A549 (cell line): Measurements from ENCODE around the gene ARF1. TPM values are rescaled to one million over a fixed set of nuclear protein-coding genes. Genes with fewer than 3 reads are reported as not detected.
A peak's percentile ranks its signal among the peaks of the same experiment; 100 is the strongest.

Source experiments
- ATAC-seq, 2 experiments: fragments of 200-7000 bp in 1 of 2; fragments of >200 bp in 1 of 2; cut with Nextera tagmentation in 1 of 2; cut with Tn5 transposase in 1 of 2; 3 replicates each; pipeline versions ENCODE4 v1.8.0 to v1.9.1; 2018 to 2020; ENCODE audit warnings: mild to moderate bottlenecking in 1 of 2, moderate library complexity in 1 of 2
- CTCF ChIA-PET: fragments of 300-600 bp; sonication (Branson Sonifier 250); formaldehyde crosslinking; extraction: SDS; loops from one replicate; lab custom pipeline; 2021; ENCODE audit warnings: antibody characterized with exemption, inconsistent platforms; lab: Yijun Ruan, JAX
- POLR2A ChIA-PET: fragments of 350-600 bp; formaldehyde crosslinking; extraction: SDS; loops from one replicate; lab custom pipeline; 2021; ENCODE audit warnings: antibody characterized with exemption, inconsistent platforms; lab: Yijun Ruan, JAX
- DNase-seq, 2 experiments: peaks; one replicate each; pipeline versions ENCODE4 v3.0.0 to v3.0.0-alpha.2; 2011 to 2016; ENCODE audit warnings: low read depth in 1 of 2, low spot score in 1 of 2
- FAIRE-seq: peaks from 2 replicates; lab custom pipeline; 2011; peaks lifted over from hg19 to GRCh38; lab: Jason Lieb, UNC
- H3K27ac ChIP-seq, 2 experiments: fragments of >200 bp; sonication (Bioruptor Twin); formaldehyde crosslinking; 3 replicates each; pipeline ENCODE4 v1.5.1; 2016 to 2017
- H3K4me1 ChIP-seq: fragments of >200 bp; sonication (Bioruptor Twin); formaldehyde crosslinking; 3 replicates; pipeline ENCODE4 v1.6.1; 2016
- H3K4me2 ChIP-seq: fragments of >200 bp; sonication (Bioruptor Twin); formaldehyde crosslinking; 3 replicates; pipeline ENCODE4 v1.6.1; 2016
- H3K4me3 ChIP-seq: fragments of >200 bp; sonication (Bioruptor Twin); formaldehyde crosslinking; 3 replicates; pipeline ENCODE4 v1.5.1; 2016
- H3K9me3 ChIP-seq: fragments of >200 bp; sonication (Bioruptor Twin); formaldehyde crosslinking; 3 replicates; pipeline ENCODE4 v1.6.1; 2016
- BHLHE40 ChIP-seq: IDR thresholded peaks from 2 replicates; pipeline ENCODE4 v1.6.1; 2012; ENCODE audit warnings: low read depth, low read length, inconsistent platforms
- CBX2 ChIP-seq: fragments of 200-600 bp; sonication (generic); IDR thresholded peaks from 2 replicates; pipeline ENCODE4 v1.6.1; 2016; ENCODE audit warnings: low read depth, mild to moderate bottlenecking, borderline replicate concordance
- CBX8 ChIP-seq: fragments of 200-600 bp; sonication (generic); IDR thresholded peaks from 2 replicates; pipeline ENCODE4 v1.6.1; 2016
- ESRRA ChIP-seq: fragments of 150-350 bp; IDR thresholded peaks from 2 replicates; pipeline ENCODE4 v1.6.1; 2014; ENCODE audit warnings: mild to moderate bottlenecking, low read length, borderline replicate concordance
- FOXS1 ChIP-seq: fragments of 250-450 bp; sonication (Bioruptor Pico); IDR thresholded peaks from 2 replicates; pipeline ENCODE4 v1.5.0; 2020; ENCODE audit warnings: mild to moderate bottlenecking, moderate library complexity
- HOXB13 ChIP-seq: fragments of 250-450 bp; sonication (Bioruptor Pico); IDR thresholded peaks from 2 replicates; pipeline ENCODE4 v1.5.0; 2020; ENCODE audit warnings: low read depth, mild to moderate bottlenecking, moderate library complexity
- MYC ChIP-seq: IDR thresholded peaks from 2 replicates; pipeline ENCODE4 v1.6.1; 2012; ENCODE audit warnings: mild to moderate bottlenecking, inconsistent platforms, low read length, improper control_type of control experiment, borderline replicate concordance
- NFE2L2 ChIP-seq: fragments of 150-350 bp; conservative IDR thresholded peaks from 2 replicates; pipeline ENCODE4 v1.6.1; 2014; ENCODE audit warnings: low read length
- NPAS2 ChIP-seq: fragments of 250-450 bp; sonication (Bioruptor Pico); IDR thresholded peaks from 2 replicates; pipeline ENCODE4 v1.8.0; 2022; ENCODE audit warnings: mild to moderate bottlenecking, moderate library complexity, borderline replicate concordance
- NR3C1 ChIP-seq: fragments of >200 bp; sonication (Bioruptor Twin); formaldehyde crosslinking; IDR thresholded peaks from 3 replicates; pipeline ENCODE4 v1.6.1; 2017
- PHF8 ChIP-seq: fragments of 200-600 bp; sonication (generic); IDR thresholded peaks from 2 replicates; pipeline ENCODE4 v1.6.1; 2016; ENCODE audit warnings: low read depth, mild to moderate bottlenecking, antibody characterized with exemption, moderate library complexity, borderline replicate concordance
- POLR2A ChIP-seq: IDR thresholded peaks from 2 replicates; pipeline ENCODE4 v1.6.1; 2012; ENCODE audit warnings: mild to moderate bottlenecking, low read length
- RFX5 ChIP-seq: fragments of 450-650 bp; IDR thresholded peaks from 2 replicates; pipeline ENCODE4 v1.7.1; 2014; ENCODE audit warnings: antibody characterized with exemption, mild to moderate bottlenecking, moderate library complexity
- ZNF302 ChIP-seq: fragments of 250-450 bp; sonication (Bioruptor Pico); IDR thresholded peaks from 2 replicates; pipeline ENCODE4 v1.9.0; 2021; ENCODE audit warnings: inconsistent platforms, mild to moderate bottlenecking, moderate library complexity
- ZSCAN20 ChIP-seq: fragments of 250-450 bp; sonication (Bioruptor Pico); IDR thresholded peaks from 2 replicates; pipeline ENCODE4 v1.8.0; 2022; ENCODE audit warnings: mild to moderate bottlenecking, moderate library complexity
- WGBS: methylation state at CpG from one replicate; pipeline ENCODE4 v1.1.6; 2017; ENCODE audit errors: missing lambda C conversion rate; 5-methylcytosine and 5-hydroxymethylcytosine counted together
- polyA plus RNA-seq, 4 experiments: library from polyadenylated mRNA; depleted of rRNA in 3 of 4; stranded (reverse); fragments of >200 nt; fragmentation: RNase III in 1 of 4; extraction: RNeasy Plus Mini Kit Qiagen cat#74134 plus additional on column Dnase treatment in 1 of 4; gene quantifications; 2 replicates in 3 of 4; 3 replicates in 1 of 4; pipeline ENCODE4 v1.2.3, GENCODE V29; 2011 to 2017
- TF ChIP-seq, protein P1 (sequence below): fragments of 200-600 bp; sonication (generic); IDR thresholded peaks from 2 replicates; pipeline ENCODE4 v1.6.1; 2016; ENCODE audit warnings: antibody characterized with exemption, mild to moderate bottlenecking, moderate library complexity
- TF ChIP-seq, protein P2 (sequence below): IDR thresholded peaks from 2 replicates; pipeline ENCODE4 v1.6.1; 2012; ENCODE audit warnings: low read depth, borderline replicate concordance
- TF ChIP-seq, protein P3 (sequence below): fragments of >200 bp; sonication (Bioruptor Twin); formaldehyde crosslinking; IDR thresholded peaks from 3 replicates; pipeline ENCODE4 v1.6.1; 2016
- TF ChIP-seq, protein P4 (sequence below): fragments of >200 bp; sonication (Bioruptor Twin); formaldehyde crosslinking; IDR thresholded peaks from 2 replicates; pipeline ENCODE4 v1.6.1; 2016
- TF ChIP-seq, protein P5 (sequence below): IDR thresholded peaks from 2 replicates; pipeline ENCODE4 v1.6.1; 2012

ARF1 gene
- polyA plus RNA-seq, 2 of the 4 experiments (the other 2 are of a cell fraction), result 297 to 376 TPM

DNA sequence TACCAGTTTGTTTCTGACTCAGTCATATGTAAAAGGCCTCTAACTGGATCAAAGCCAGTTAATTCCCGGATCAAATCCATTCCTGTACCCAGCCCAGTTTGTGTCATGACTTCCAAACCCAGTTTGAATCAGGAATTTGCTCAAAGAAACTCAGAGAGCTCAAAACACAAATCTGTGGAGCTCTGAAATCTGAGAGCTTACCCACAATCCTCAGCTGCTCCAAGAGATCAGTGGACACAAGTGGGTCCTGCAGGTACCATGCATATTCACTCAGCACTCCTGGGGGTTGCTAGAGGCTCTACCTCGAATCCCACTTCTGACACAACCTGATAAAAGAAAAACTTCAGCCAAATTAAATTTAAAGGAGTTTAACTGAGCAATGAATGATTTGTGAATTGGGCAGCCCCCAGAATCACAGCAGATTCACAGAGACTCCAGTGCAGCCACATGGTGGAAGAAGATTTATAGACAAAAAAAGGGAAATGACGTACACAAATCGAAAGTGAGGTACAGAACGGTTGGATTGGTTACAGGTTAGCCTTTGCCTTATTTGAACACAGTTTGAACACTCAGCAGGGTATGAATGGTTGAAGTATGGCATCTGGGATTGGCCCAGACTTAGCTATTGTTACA is 38.5 kb downstream of the ARF1 start:
- ChIA-PET POLR2A (interaction anchor here (1.1 kb wide), 1 partner anchor 11 kb away, joined by 4 read pairs; no protein-coding TSS in a partner anchor), CTCF (interaction anchor here (0.7 to 3.2 kb wide), 3 partner anchors 11 to 132 kb away, joined by 3 to 27 read pairs (median 5); no protein-coding TSS in a partner anchor)
- 0 out of 6 replicates have a peak, but pooled peaks of 1 of the 2 experiments have one; percentile 40 for ATAC-seq
- no peak for FAIRE-seq
- no peaks in the 10 kb centered on the region for H3K4me1 ChIP-seq
- WGBS, result 48% methylated on average over 5 of the region's 5 CpGs
- no peak overlapping the region for H3K4me2 ChIP-seq
- DNase-seq, result no peak
- TF ChIP-seq RFX5 (no peak), NFE2L2 (no peak), ZNF302 (CRISPR knock-in tag) (no peak), MYC (no peak), CBX2 (no peak), HOXB13 (CRISPR knock-in tag) (no peak), PHF8 (no peak), ZSCAN20 (no peak), NPAS2 (CRISPR knock-in tag) (no peak), BHLHE40 (no peak), FOXS1 (no peak), POLR2A (no peak), NR3C1 (no peak)
- TF ChIP-seq, protein P1, sequence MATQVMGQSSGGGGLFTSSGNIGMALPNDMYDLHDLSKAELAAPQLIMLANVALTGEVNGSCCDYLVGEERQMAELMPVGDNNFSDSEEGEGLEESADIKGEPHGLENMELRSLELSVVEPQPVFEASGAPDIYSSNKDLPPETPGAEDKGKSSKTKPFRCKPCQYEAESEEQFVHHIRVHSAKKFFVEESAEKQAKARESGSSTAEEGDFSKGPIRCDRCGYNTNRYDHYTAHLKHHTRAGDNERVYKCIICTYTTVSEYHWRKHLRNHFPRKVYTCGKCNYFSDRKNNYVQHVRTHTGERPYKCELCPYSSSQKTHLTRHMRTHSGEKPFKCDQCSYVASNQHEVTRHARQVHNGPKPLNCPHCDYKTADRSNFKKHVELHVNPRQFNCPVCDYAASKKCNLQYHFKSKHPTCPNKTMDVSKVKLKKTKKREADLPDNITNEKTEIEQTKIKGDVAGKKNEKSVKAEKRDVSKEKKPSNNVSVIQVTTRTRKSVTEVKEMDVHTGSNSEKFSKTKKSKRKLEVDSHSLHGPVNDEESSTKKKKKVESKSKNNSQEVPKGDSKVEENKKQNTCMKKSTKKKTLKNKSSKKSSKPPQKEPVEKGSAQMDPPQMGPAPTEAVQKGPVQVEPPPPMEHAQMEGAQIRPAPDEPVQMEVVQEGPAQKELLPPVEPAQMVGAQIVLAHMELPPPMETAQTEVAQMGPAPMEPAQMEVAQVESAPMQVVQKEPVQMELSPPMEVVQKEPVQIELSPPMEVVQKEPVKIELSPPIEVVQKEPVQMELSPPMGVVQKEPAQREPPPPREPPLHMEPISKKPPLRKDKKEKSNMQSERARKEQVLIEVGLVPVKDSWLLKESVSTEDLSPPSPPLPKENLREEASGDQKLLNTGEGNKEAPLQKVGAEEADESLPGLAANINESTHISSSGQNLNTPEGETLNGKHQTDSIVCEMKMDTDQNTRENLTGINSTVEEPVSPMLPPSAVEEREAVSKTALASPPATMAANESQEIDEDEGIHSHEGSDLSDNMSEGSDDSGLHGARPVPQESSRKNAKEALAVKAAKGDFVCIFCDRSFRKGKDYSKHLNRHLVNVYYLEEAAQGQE, result no peak
- TF ChIP-seq, protein P2, sequence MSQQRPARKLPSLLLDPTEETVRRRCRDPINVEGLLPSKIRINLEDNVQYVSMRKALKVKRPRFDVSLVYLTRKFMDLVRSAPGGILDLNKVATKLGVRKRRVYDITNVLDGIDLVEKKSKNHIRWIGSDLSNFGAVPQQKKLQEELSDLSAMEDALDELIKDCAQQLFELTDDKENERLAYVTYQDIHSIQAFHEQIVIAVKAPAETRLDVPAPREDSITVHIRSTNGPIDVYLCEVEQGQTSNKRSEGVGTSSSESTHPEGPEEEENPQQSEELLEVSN, result no peak
- TF ChIP-seq, protein P3, sequence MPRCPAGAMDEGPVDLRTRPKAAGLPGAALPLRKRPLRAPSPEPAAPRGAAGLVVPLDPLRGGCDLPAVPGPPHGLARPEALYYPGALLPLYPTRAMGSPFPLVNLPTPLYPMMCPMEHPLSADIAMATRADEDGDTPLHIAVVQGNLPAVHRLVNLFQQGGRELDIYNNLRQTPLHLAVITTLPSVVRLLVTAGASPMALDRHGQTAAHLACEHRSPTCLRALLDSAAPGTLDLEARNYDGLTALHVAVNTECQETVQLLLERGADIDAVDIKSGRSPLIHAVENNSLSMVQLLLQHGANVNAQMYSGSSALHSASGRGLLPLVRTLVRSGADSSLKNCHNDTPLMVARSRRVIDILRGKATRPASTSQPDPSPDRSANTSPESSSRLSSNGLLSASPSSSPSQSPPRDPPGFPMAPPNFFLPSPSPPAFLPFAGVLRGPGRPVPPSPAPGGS, result no peak
- TF ChIP-seq, protein P4, sequence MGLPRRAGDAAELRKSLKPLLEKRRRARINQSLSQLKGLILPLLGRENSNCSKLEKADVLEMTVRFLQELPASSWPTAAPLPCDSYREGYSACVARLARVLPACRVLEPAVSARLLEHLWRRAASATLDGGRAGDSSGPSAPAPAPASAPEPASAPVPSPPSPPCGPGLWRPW, result no peak
- TF ChIP-seq, protein P5, sequence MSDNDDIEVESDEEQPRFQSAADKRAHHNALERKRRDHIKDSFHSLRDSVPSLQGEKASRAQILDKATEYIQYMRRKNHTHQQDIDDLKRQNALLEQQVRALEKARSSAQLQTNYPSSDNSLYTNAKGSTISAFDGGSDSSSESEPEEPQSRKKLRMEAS, result no peak
- H3K9me3 ChIP-seq, result peaks cover 19% of the 10 kb centered on the region
- H3K4me3 ChIP-seq, result no peak overlapping the region
- H3K27ac ChIP-seq, result no peak overlapping the region

DNA sequence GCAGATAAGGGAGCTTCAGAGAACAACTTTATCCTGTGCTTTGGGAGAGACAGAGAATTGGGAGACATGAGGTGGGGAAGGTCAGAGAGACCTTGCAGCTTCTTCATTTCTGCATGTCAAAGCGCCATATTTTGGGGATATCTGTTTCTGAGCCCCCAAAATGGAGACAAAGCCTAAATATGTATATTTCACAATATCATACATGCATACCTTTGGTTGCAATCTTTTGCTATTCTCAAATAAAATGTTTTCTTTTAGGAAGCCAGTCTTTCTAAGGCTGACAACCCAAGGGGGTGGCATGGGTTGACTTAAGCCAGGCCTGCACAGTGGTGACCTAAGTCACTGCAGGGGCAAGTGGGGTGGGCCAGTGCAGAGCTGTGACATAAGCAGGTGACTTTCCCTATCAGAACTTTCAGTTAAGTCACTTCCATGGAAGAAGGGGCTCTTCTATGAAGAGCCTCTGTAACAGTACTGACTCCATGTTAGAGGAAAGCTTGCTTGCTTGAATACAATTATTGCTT is 40.5 kb downstream of the ARF1 start:
- CTCF ChIA-PET, result interaction anchor here (0.9 to 3.2 kb wide), 6 partner anchors 9 to 124 kb away, joined by 3 to 27 read pairs (median 4); partner anchors contain the start of gene IBA57
- TF ChIP-seq, protein P4, result no peak
- TF ChIP-seq ESRRA, result no peak
- TF ChIP-seq CBX8, result no peak
- H3K4me3 ChIP-seq, result no peak overlapping the region
- no peak overlapping the region for H3K4me2 ChIP-seq
- H3K9me3 ChIP-seq, result peaks cover 11% of the 10 kb centered on the region
- POLR2A ChIA-PET, result no interaction called here
- H3K27ac ChIP-seq, result no peak overlapping the region
- FAIRE-seq, result no peak
- no peaks in the 10 kb centered on the region for H3K4me1 ChIP-seq
- DNase-seq, result no peak
- 15% methylated on average over 1 of the region's 1 CpG for WGBS
- ATAC-seq, result no peak
